Testis (tissue), 2 donors: ENCODE measurements around the gene TBX1.
"Not testable (repeated sequence)": the region's sequence is repeated elsewhere in the genome, so short reads cannot be mapped to it uniquely, and the experiment has no call there.

Source experiments
- POLR2A ChIP-seq: fragments of 450-650 bp; IDR thresholded peaks from one replicate; pipeline ENCODE4 v1.6.1; 2017; ENCODE audit warnings: antibody characterized with exemption, mild to moderate bottlenecking, moderate library complexity
- TF ChIP-seq, protein P1 (sequence below), 3 experiments: fragments of 450-650 bp in 2 of 3; fragments of 200-600 bp in 1 of 3; sonication (generic) in 1 of 3; IDR thresholded peaks; one replicate each; pipeline ENCODE4 v1.5.1; 2016 to 2019; ENCODE audit warnings: antibody characterized with exemption in 3 of 3, mild to moderate bottlenecking in 2 of 3, moderate library complexity in 1 of 3

DNA sequence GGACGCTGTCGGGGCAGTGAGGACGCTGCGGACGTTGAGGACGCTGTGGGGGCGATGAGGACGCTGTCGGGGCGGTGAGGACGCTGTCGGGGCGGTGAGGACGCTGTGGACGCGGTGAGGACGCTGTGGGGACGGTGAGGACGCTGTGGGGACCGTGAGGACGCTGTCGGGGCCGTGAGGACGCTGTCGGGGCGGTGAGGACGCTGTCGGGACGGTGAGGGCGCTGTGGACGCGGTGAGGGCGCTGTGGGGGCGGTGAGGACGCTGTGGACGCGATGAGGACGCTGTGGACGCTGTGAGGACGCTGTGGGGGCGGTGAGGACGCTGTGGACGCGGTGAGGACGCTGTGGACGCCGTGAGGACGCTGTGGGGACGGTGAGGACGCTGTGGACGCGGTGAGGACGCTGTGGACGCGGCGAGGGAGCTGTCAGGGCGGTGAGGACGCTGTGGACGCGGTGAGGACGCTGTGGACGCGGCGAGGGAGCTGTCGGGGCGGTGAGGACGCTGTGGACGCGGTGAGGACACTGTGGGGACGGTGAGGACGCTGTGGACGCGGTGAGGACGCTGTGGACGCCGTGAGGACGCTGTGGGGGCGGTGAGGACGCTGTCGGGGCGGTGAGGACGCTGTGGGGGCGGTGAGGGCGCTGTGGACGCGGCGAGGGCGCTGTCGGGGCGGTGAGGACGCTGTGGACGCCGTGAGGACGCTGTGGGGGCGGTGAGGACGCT, 34.4 kb upstream of the TBX1 start:
- TF ChIP-seq POLR2A = not testable (repeated sequence)
- TF ChIP-seq, protein P1, sequence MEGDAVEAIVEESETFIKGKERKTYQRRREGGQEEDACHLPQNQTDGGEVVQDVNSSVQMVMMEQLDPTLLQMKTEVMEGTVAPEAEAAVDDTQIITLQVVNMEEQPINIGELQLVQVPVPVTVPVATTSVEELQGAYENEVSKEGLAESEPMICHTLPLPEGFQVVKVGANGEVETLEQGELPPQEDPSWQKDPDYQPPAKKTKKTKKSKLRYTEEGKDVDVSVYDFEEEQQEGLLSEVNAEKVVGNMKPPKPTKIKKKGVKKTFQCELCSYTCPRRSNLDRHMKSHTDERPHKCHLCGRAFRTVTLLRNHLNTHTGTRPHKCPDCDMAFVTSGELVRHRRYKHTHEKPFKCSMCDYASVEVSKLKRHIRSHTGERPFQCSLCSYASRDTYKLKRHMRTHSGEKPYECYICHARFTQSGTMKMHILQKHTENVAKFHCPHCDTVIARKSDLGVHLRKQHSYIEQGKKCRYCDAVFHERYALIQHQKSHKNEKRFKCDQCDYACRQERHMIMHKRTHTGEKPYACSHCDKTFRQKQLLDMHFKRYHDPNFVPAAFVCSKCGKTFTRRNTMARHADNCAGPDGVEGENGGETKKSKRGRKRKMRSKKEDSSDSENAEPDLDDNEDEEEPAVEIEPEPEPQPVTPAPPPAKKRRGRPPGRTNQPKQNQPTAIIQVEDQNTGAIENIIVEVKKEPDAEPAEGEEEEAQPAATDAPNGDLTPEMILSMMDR (IDR thresholded peaks at IDR 0.05) = not testable (repeated sequence)
